WI38 (cell line): ENCODE data around the gene MUC5B.

ENCODE experiments used
- H3K4me3 ChIP-seq: 2 replicates; pipeline ENCODE4 v1.5.1; 2011; ENCODE audit warnings: low read depth, mild to moderate bottlenecking, control low read depth, low read length
- CTCF ChIP-seq: IDR thresholded peaks from 2 replicates; pipeline ENCODE4 v1.5.1; 2012; ENCODE audit warnings: low read depth, mild to moderate bottlenecking, control low read depth, low read length

MUC5B gene

DNA sequence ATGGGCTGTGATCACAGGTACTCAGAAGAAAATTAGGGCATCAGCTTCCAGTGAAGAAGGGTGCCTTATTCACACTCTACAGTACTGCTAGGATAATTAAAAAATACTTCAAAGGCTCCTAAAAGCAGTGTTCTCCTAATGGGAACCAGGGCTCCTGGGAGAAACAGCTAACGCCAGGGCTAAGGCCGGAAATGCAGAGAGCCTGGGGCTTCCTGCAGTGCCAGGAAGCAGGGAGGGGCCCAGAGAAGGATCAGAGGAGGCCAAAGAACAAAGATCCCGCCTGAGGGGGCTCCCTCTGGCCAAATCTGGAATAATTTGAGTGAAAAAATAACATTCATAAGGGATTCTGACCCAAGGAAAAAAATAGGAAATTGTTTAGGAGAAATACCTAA is 59.1 kb downstream of the MUC5B start:
- no peak overlapping the region for H3K4me3 ChIP-seq
- no peak for TF ChIP-seq CTCF

- no peak overlapping the region for H3K4me3 ChIP-seq
- TF ChIP-seq CTCF: no peak
Observed at GRCh38 chr11:1283091-1283511, 60.2 kb downstream of the MUC5B start.

- no peak for TF ChIP-seq CTCF
Observed at GRCh38 chr11:1283906-1284305, 61.0 kb downstream of the MUC5B start.

GRCh38 chr11:1285316-1285744 is 62.5 kb downstream of the MUC5B start:
- no peak for TF ChIP-seq CTCF
- H3K4me3 ChIP-seq: no peak overlapping the region

More at GRCh38 chr11:1283906-1284305, 61.0 kb downstream of the MUC5B start:
- no peak overlapping the region for H3K4me3 ChIP-seq

DNA sequence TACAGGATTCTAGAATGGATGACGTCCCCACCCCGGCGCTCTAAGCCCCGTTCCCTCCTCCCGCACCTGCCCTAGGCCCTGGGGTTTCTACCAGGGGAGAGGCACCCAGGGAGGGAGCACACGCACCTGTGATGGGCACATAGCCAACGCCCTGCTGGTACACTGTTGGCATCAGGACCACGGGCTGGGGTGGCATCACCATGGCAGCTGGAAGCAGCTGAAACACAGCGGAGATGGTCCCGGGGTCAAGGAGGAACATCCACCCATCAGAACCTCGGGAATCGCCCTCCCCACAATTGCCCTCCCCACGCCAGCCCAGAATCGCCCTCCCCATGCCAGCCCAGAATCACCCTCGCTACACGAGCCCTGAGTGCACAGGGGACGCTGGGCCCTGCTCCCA is 63.0 kb downstream of the MUC5B start:
- H3K4me3 ChIP-seq: no peak overlapping the region
- no peak for TF ChIP-seq CTCF

DNA sequence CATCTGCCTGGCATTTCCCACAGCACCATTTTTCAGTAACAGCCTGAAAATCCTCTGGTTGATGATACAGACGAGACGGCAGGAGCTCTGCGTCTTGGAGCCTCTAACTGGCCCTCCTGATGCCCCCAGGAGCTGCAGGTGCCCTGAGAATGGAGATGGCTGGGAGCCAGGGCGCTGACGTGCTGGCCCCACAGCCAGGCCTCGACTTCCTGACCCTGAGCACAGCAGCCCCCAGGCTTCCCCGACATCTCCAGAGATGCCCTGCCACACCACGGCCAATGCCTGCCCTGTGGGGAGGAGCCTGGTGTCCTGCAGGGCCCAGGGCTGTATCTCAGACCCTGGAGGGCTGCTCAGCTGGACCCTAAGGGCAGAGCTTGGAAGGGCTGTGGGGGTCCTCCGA is 65.1 kb downstream of the MUC5B start:
- no peak overlapping the region for H3K4me3 ChIP-seq
- TF ChIP-seq CTCF: no peak

DNA sequence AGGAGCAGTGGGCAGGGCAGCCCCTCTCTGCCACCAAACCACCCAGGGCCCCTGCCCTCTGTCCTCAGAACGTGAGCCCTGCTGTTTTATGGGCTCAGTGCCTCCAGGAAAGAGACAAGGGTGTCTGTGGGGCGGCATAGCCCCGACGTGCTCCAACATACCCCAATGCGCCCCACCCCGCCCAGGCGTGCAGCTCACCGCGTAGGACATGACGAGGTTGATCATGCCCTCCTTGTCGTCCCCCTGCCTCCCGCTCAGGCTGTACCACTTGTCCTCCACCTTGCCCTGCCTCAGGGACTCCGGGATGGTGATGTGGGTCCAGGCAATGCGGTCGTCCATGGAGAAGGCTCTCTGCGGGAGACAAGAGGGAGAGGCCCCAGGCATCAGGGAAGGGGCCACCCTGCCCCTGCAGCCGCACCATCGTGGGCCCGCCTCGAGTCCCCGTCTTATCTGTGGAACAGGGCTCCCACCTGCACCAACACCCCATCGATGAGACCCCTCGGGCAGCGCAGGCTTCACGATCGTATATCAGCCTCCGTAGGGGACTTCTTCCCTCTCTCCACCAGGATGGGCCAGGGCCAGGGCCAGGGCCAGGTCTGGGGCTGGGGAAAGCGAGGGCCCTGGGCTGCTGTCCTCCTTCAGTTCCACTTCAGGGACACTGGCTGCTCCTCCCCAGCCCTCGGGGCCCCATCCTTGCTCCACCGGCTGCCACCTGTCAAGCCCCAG is 65.7 kb downstream of the MUC5B start:
- no peak for TF ChIP-seq CTCF
- H3K4me3 ChIP-seq: no peak overlapping the region
